ENCODE data around the gene PAFAH1B2. TPM values are rescaled to one million over a fixed set of nuclear protein-coding genes. Genes with fewer than 3 reads are reported as not detected.

The PAFAH1B2 gene
- total RNA-seq, 2 donors from 2014 or later, result 53.7 to 87.6 TPM

DNA sequence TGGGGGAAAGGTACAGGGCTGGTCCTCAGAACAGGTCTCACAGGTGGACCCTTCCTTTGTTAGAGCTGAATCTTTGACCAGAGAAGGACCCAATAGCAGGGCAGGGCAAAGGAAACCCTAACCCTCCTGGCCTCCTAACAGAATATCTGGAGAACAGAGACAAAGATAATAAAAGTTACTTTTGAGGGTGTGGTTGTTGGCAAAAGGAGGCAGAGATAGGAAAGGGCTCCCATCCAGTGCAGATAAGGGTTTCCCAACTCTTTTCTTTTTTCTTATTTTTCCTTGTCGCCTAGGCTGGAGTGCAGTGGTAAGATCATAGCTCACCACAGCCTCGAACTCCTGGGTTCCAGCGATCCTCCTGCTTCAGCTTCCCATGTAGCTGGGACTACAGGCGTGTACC is 75.9 kb downstream of the PAFAH1B2 start:
- no peaks in the 10 kb centered on the region for H3K27me3 Mint-ChIP-seq

DNA sequence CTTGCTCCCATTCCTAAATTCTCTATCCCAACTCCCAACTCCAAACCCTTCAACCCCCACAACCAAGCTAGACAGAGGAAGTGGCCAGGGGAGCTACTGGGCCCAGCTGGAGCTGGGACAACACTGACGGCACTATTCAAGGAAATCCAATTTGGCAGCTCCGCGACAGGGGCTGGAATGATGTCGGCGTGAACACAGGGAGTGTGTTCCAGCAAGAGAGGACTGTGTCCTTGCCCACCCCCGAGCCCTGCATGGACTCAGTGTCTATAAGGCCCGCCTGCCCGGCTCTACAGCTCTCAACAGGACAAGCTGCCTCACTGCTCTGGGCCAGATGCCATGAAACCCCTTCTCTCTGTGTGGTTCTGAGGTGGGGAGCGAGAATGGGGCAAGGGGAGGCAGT is 76.5 kb downstream of the PAFAH1B2 start:
- H3K36me3 Mint-ChIP-seq (ENCODE audit: low read depth), result peaks cover 100% of the 10 kb centered on the region
- peaks cover 4% of the 10 kb centered on the region for H3K4me1 Mint-ChIP-seq
- no peak overlapping the region for H3K4me3 Mint-ChIP-seq
- H3K27ac Mint-ChIP-seq, result peak overlapping the region; percentile 85
- no peaks in the 10 kb centered on the region for H3K27me3 Mint-ChIP-seq
- ATAC-seq (replicated peaks), result no peak
- H3K9me3 Mint-ChIP-seq, result no peaks in the 10 kb centered on the region

More for the DNA sequence above, 75.9 kb downstream of the PAFAH1B2 start:
- H3K9me3 Mint-ChIP-seq, result no peaks in the 10 kb centered on the region
- H3K4me3 Mint-ChIP-seq, result no peak overlapping the region
- ATAC-seq (replicated peaks), result no peak
- peaks cover 4% of the 10 kb centered on the region for H3K4me1 Mint-ChIP-seq
- peaks cover 100% of the 10 kb centered on the region for H3K36me3 Mint-ChIP-seq (ENCODE audit: low read depth)
- H3K27ac Mint-ChIP-seq, result peak overlapping the region; percentile 85

DNA sequence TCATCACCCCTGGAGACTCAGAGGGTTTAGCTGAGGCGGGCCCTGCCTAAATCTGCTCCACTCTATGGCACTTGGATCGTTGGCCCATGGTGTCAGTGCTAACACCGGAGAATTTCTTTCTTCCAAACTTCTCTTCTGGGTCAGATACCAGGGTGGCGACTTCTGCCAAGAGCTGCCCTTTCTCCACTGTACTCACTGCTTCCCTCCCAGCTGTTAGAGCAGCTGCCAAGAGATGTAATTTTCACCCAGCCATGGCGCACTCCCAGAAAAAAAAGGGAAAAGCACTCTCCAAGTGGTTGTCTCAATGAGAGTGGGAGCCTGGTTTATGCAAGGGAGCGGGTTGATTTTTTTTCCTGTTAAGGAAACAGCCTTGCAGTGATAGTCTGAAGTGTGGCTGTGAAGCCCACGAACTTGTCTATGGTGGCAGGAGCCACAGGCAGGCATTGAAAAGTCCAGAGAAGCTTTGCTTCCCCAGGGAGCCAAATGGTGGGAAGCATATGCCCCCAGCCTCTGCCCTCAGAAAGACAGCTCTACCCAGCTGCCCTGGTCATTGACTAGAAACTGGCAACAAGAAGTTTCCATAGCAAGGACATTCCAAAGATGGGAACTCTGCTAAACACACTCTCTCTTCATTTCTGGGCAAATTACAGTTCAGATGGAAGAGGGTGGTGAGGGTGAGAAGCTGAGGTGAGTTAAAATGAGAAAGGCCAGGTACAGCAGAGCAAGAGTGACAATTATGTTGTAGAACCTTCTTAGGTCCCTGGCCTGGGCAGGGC is 77.1 kb downstream of the PAFAH1B2 start:
- no peak for ATAC-seq (replicated peaks)
- Mint-ChIP-seq H3K4me3 (no peak overlapping the region), H3K36me3 (ENCODE audit: low read depth) (peaks cover 100% of the 10 kb centered on the region), H3K27me3 (no peaks in the 10 kb centered on the region), H3K4me1 (peaks cover 4% of the 10 kb centered on the region), H3K27ac (peak overlapping the region; percentile 38), H3K9me3 (no peaks in the 10 kb centered on the region)

DNA sequence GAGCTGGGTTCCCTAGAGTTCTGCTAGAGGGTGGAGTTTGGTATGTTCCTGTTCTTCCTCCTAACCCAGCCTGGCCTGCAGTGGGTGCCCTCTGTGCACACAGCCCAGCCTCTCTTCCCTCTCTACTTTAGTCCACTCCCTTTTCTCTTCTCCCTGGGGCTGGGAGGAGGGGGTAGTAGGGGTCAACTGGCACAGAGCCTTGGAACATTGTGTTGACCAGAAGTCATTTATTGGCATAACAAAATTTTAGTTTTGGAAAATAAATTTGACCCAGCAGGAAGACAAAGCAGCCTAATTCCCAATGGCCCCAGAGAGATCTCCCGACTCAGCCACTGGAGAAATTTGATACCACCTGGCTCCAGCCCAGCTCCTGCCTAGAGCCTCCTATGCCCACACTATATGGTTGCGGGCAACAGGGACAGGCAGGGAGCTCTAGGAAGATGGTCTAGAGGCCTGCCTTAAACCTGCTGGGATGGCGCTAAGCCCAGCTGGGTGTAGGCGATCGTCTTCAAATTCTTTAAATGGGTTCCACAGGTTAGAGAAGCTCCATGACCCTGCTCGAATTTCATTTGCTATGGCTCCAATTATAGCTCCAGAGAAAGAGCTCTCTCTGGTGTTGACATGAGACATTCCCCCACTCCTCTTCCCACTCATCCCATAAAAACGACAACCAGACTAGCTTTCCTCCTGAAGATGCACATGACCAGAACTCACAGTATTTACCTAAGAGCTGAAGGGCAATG is 77.9 kb downstream of the PAFAH1B2 start:
- H3K27me3 Mint-ChIP-seq, result no peaks in the 10 kb centered on the region
- H3K4me1 Mint-ChIP-seq, result peaks cover 9% of the 10 kb centered on the region
- H3K27ac Mint-ChIP-seq, result peak overlapping the region; percentile 38
- no peak overlapping the region for H3K4me3 Mint-ChIP-seq
- ATAC-seq (replicated peaks), result no peak
- H3K9me3 Mint-ChIP-seq, result no peaks in the 10 kb centered on the region
- H3K36me3 Mint-ChIP-seq (ENCODE audit: low read depth), result peaks cover 100% of the 10 kb centered on the region

DNA sequence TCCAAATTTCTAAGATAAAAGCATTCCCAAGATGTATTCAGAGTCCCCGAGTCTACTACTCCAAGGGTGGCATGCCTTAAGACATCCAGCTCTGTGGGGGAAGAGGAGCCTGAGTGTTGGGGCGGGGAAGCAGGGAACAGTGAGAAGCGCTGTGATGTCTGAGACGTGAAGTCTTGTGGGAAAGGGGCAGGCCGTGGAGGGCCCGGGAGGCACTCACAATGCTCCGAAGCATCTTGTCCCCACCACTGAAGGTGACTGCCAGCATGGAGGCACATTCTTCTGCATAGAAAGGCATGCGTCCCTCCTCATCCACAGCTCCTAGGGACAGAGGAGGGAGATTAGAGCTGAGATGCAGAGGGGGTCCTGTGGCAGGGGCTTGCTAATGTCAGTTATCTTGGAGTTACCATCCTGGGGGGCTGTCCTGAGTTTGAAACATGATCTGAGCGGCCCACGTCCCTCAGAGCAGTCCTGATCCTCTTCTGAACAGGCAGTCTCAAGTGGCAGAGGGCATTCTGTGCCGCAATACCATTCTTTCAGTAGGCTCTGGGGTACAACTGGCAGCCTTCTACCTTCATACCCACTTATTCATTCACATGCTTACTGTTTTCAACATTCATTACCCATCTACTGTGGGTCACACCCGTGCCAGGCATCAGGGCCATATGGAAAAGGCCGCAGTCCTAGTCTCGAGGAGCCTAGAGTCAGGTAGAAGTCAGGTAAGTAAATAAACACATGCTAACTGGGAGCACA is 79.1 kb downstream of the PAFAH1B2 start:
- H3K27ac Mint-ChIP-seq, result no peak overlapping the region
- no peak overlapping the region for H3K4me3 Mint-ChIP-seq
- peaks cover 11% of the 10 kb centered on the region for H3K4me1 Mint-ChIP-seq
- H3K27me3 Mint-ChIP-seq, result no peaks in the 10 kb centered on the region
- no peak for ATAC-seq (replicated peaks)
- peaks cover 100% of the 10 kb centered on the region for H3K36me3 Mint-ChIP-seq (ENCODE audit: low read depth)
- H3K9me3 Mint-ChIP-seq, result no peaks in the 10 kb centered on the region

DNA sequence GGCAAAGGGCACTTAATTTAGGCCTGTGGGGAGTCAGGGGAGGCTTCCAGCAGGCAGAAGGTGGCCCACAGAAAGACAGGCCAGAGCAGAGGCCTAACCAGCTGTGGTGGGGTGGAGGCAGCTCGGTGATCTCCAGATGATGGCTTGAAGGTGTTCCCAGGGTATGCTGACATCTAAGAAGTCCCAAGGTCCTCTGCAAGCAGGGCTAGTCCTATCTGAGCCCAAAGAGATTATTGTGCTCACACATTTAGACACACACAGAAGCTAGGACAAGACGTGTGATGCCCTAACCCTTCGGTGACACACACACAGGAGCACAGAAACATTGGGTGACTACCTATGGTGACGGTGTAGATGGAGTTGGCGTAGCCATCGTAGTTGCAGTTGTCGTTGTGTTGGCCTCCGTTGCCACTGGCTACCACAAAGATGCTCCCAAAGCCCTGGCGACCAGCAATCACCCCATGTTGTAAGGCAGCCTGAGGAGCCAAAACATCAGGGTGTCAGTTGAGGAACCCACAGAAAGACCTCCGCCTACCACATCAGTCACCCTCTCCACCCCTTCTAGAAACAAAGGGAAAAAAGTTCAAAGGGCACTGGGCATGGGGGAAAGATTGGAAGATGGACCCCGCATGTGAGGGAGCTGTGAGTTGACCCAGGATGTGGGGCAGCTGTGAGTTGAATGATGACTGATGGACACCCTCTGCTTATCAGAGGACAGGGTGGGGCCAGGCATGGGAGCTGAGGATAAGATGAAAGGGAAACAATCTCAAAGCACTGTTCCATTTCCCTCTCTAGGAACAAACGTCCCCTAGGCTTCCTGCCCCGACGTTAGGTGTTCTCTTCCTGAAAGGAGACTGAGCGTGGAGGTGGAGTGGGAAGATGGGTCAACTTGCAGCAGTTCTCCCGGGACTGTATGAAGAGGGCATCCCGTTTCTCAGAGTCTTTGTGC is 79.9 kb downstream of the PAFAH1B2 start:
- Mint-ChIP-seq H3K4me3 (no peak overlapping the region), H3K4me1 (peaks cover 16% of the 10 kb centered on the region), H3K36me3 (ENCODE audit: low read depth) (peaks cover 100% of the 10 kb centered on the region), H3K27me3 (no peaks in the 10 kb centered on the region), H3K27ac (no peak overlapping the region), H3K9me3 (no peaks in the 10 kb centered on the region)
- no peak for ATAC-seq (replicated peaks)

DNA sequence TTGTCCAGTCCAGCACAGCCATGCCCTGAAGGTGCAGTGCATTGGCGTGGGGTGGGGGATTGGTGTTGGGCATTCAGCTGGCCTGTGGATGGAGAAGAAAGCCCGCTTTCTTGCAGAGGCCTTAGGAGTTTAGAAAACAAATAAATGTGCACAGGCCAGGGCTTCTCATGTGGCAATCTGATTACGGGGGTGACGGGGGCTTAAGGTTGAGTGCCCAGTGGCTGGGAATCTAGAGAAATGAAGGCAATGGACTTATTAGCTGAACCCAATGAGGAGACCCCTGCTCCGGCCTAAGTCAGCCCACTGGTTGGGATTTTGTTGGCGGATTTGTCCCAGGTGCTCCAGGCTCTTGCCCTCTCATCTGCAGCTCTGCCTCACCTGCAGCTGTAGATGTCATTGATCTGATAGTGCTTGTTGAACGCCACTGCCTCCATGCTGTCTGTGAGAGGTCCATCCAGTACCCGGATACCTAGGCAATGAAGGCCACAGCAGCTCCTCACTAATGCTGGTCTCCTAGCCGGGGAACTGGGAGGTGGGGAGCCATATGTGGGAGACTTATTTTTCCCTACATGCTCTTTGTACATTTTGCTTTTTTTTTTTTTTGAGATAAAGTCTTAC is 81.6 kb downstream of the PAFAH1B2 start:
- H3K27me3 Mint-ChIP-seq, result no peaks in the 10 kb centered on the region
- H3K4me1 Mint-ChIP-seq, result peaks cover 26% of the 10 kb centered on the region
- peaks cover 100% of the 10 kb centered on the region for H3K36me3 Mint-ChIP-seq (ENCODE audit: low read depth)
- H3K27ac Mint-ChIP-seq, result no peak overlapping the region
- H3K9me3 Mint-ChIP-seq, result no peaks in the 10 kb centered on the region
- no peak for ATAC-seq (replicated peaks)
- H3K4me3 Mint-ChIP-seq, result no peak overlapping the region

Other genes with a start within 250 kb of the PAFAH1B2 start
- 10 to 100 TPM; 41.9 to 55.7 TPM for gene SIK3, start 45.9 kb upstream of the PAFAH1B2 start, total RNA-seq
- 10 to 100 TPM; 25.0 to 43.9 TPM for gene SIDT2, start 34.5 kb downstream of the PAFAH1B2 start, total RNA-seq
- 1 to 10 TPM; 5.1 to 9.6 TPM for gene TAGLN, start 55.1 kb downstream of the PAFAH1B2 start, total RNA-seq
- gene PCSK7, start 87.8 kb downstream of the PAFAH1B2 start, total RNA-seq, result 100 to 1,000 TPM; 101 to 106 TPM
- gene RNF214, start 88.4 kb downstream of the PAFAH1B2 start, total RNA-seq, result 10 to 100 TPM; 15.3 to 18.6 TPM
- 1 to 10 TPM; 3.5 to 7.5 TPM for gene BACE1-AS, start 147.1 kb downstream of the PAFAH1B2 start, total RNA-seq
- under 1 TPM; 0.16 to 0.17 TPM for gene BACE1, start 172.0 kb downstream of the PAFAH1B2 start, total RNA-seq
- gene CEP164, start 183.6 kb downstream of the PAFAH1B2 start, total RNA-seq, result 10 to 100 TPM; 28.6 to 31.0 TPM